Subcutaneous adipose tissue (tissue), 4 donors: ENCODE results near the gene PCBP4. TPM values are rescaled to one million over a fixed set of nuclear protein-coding genes. Genes with fewer than 3 reads are reported as not detected.

Experiments
- total RNA-seq, 4 donors: library from RNA; depleted of rRNA; stranded (reverse); fragments of >200 nt; gene quantifications; one replicate each; pipeline ENCODE4 v1.1.0, GENCODE V29; 2016
- TF ChIP-seq, protein P1 (sequence below): fragments of 450-650 bp; IDR thresholded peaks from one replicate; pipeline ENCODE4 v1.5.1; 2016; ENCODE audit warnings: low read depth, mild to moderate bottlenecking, control low read depth, antibody characterized with exemption, moderate library complexity

The PCBP4 gene
- total RNA-seq, 4 donors from 2014 or later = 10.8 to 39.9 (median 19.0) TPM

- TF ChIP-seq, protein P1, sequence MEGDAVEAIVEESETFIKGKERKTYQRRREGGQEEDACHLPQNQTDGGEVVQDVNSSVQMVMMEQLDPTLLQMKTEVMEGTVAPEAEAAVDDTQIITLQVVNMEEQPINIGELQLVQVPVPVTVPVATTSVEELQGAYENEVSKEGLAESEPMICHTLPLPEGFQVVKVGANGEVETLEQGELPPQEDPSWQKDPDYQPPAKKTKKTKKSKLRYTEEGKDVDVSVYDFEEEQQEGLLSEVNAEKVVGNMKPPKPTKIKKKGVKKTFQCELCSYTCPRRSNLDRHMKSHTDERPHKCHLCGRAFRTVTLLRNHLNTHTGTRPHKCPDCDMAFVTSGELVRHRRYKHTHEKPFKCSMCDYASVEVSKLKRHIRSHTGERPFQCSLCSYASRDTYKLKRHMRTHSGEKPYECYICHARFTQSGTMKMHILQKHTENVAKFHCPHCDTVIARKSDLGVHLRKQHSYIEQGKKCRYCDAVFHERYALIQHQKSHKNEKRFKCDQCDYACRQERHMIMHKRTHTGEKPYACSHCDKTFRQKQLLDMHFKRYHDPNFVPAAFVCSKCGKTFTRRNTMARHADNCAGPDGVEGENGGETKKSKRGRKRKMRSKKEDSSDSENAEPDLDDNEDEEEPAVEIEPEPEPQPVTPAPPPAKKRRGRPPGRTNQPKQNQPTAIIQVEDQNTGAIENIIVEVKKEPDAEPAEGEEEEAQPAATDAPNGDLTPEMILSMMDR = no peak
These were observed 40.0 kb upstream of the PCBP4 start for GRCh38 chr3:52007291-52007690.

- TF ChIP-seq, protein P1 = no peak
These were observed 39.5 kb upstream of the PCBP4 start for GRCh38 chr3:52006820-52007133.

DNA sequence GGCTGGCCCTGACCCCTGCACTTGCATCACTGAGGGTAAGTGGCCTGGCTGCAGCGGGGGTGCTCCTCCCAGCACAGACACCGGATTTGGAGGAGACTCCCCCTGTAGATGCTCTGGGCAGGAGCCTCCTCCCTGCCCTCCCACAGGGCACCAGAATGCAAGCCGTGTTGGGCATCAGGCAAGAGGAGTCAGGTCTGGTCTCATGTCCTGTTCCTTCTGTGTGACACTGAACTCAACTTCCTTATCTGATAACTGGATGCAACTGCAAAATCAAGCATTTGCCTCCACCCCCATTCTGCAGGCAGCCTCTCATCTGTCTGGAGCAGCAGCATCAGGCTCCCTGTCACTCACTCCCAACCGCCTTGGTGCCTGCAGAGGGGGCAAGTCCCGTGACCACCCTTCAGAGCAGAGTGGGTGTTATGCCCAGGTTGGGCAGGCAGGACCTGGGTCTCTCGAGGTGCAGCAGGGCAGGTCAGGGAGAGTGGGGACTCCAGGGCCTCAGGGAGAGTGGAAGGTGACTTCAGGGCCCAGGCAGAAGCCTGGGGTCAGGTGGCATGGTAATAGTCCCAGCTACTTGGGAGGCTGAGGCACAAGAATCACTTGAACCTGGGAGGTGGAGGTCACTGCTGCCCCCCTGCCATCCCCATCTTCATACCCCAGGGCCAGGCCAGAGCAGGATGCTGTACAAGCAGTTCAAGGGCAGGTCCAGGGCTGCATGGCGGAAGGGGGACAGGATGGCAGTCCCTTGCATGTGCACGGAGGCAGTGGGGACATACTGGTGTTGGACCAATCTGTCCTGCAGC, 39.0 kb upstream of the PCBP4 start:
- TF ChIP-seq, protein P1 = no peak

DNA sequence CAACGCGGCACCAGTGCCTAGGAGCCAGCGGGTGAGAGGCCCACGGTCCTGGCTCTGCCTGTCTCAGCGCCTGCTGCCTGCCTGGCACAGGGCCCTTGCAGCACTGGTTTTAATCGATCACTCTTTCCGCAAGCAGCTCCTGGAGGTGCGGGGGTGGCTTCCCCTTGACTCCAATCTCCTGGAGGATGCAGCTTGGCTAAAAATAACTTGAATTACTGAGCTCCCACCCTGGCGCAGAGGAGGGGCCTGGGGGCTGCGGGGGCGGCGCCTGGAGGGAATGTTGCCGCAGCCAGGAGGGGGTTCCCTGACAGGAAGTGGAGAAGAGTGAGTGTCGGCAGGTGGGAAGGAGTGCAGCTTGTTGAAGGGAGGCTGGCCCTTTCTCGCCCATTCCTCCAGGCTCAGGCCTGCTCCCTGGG, 38.3 kb upstream of the PCBP4 start:
- TF ChIP-seq, protein P1 = no peak

- TF ChIP-seq, protein P1 = no peak
These were observed 37.7 kb upstream of the PCBP4 start for GRCh38 chr3:52004906-52005395.

GRCh38 chr3:52004163-52004787, 37.0 kb upstream of the PCBP4 start:
- TF ChIP-seq, protein P1 = no peak

DNA sequence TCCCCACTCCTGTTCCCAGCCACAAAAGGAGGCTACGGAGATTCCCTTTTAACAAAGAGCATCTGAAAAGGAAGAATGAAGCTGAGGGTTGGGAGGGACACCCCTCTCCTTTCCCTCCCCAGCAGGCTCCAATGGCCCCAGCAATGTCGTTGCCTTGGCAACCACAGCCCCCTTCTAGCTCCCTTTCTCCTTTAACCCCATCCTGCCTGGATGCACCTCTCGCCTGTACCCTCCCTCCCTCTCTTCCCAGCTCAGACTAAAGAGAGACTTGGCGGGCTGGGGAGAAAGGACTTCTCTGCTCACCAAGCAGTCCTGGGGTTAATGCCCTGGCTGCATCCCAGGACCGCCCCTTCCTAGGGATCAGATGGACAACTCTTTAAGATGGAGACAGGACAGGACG, 35.5 kb upstream of the PCBP4 start:
- TF ChIP-seq, protein P1 = no peak
